HEK293T (cell line): ENCODE data around the gene ARMC2.

Source experiments
- CTCF ChIA-PET: fragments of 350-600 bp; formaldehyde crosslinking; extraction: SDS; loops from one replicate; lab custom pipeline; 2021; ENCODE audit warnings: antibody characterized with exemption, inconsistent platforms; lab: Yijun Ruan, JAX
- POLR2A ChIA-PET: fragments of 350-600 bp; formaldehyde crosslinking; extraction: SDS; loops from one replicate; lab custom pipeline; 2020; ENCODE audit warnings: antibody characterized with exemption, inconsistent platforms; lab: Yijun Ruan, JAX
- DNase-seq: peaks from one replicate; pipeline ENCODE4 v3.0.0; 2012; ENCODE audit warnings: mixed read lengths; ENCODE audit errors: extremely low spot score
- ARNT ChIP-seq: fragments of 450-650 bp; IDR thresholded peaks from 2 replicates; pipeline ENCODE4 v1.6.1; 2017; ENCODE audit warnings: mild to moderate bottlenecking
- BHLHE40 ChIP-seq: fragments of 450-650 bp; IDR thresholded peaks from 2 replicates; pipeline ENCODE4 v1.6.1; 2016; ENCODE audit warnings: mild to moderate bottlenecking, moderate library complexity, borderline replicate concordance
- CTBP1 ChIP-seq: fragments of 450-650 bp; IDR thresholded peaks from 2 replicates; pipeline ENCODE4 v1.6.1; 2016; ENCODE audit warnings: borderline replicate concordance
- ELF4 ChIP-seq: fragments of 450-650 bp; IDR thresholded peaks from 2 replicates; pipeline ENCODE4 v1.6.1; 2017; ENCODE audit warnings: antibody characterized with exemption
- FOXA1 ChIP-seq: fragments of 450-650 bp; IDR thresholded peaks from 2 replicates; pipeline ENCODE4 v1.6.1; 2016; ENCODE audit warnings: mild to moderate bottlenecking
- FOXK2 ChIP-seq: fragments of 450-650 bp; IDR thresholded peaks from 2 replicates; pipeline ENCODE4 v1.6.1; 2016; ENCODE audit warnings: mild to moderate bottlenecking
- FOXM1 ChIP-seq: fragments of 450-650 bp; IDR thresholded peaks from 2 replicates; pipeline ENCODE4 v1.6.1; 2017; ENCODE audit warnings: mild to moderate bottlenecking, borderline replicate concordance
- HDGF ChIP-seq: fragments of 450-650 bp; IDR thresholded peaks from 2 replicates; pipeline ENCODE4 v1.6.1; 2017; ENCODE audit warnings: antibody characterized with exemption, borderline replicate concordance
- L3MBTL2 ChIP-seq: fragments of 450-650 bp; conservative IDR thresholded peaks from 2 replicates; pipeline ENCODE4 v1.6.1; 2016; ENCODE audit warnings: mild to moderate bottlenecking
- LEF1 ChIP-seq: fragments of 450-650 bp; IDR thresholded peaks from 2 replicates; pipeline ENCODE4 v1.6.1; 2017; ENCODE audit warnings: mild to moderate bottlenecking, borderline replicate concordance
- NFRKB ChIP-seq: fragments of 450-650 bp; IDR thresholded peaks from 2 replicates; pipeline ENCODE4 v1.6.1; 2016; ENCODE audit warnings: mild to moderate bottlenecking, moderate library complexity
- SP1 ChIP-seq: fragments of 450-650 bp; IDR thresholded peaks from 2 replicates; pipeline ENCODE4 v1.6.1; 2017
- SUZ12 ChIP-seq: fragments of 450-650 bp; IDR thresholded peaks from 2 replicates; pipeline ENCODE4 v1.6.1; 2016; ENCODE audit warnings: mild to moderate bottlenecking
- TARDBP ChIP-seq: fragments of 450-650 bp; IDR thresholded peaks from 2 replicates; pipeline ENCODE4 v1.6.1; 2016
- ZNF384 ChIP-seq: fragments of 450-650 bp; IDR thresholded peaks from 2 replicates; pipeline ENCODE4 v1.6.1; 2016
- TF ChIP-seq, protein P1 (sequence below): fragments of 450-650 bp; IDR thresholded peaks from 2 replicates; pipeline ENCODE4 v1.6.1; 2016

The ARMC2 gene

DNA sequence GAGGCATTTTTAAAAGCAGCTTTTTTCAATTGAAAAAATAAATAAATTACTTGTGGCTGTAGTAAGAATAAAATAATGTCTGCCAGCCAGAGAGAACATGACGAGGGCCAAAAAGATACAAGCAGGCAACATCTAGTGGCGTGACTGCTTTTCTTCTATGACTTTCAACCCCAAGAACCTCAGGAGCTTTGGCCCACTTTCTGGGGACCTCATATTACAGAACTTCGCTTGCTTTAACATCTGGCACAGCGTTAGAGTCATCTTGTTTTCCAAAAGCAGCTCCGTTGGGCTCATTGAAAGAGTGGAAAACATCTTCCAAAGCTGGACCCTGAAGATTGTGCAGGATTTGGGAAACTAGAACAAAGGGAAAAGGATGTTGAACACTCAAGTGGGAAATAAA lies 67.0 kb downstream of the ARMC2 start:
- ChIA-PET CTCF (interaction anchor here (0.6 kb wide), 1 partner anchor 17 kb away, joined by 4 read pairs; no protein-coding TSS in a partner anchor), POLR2A (no interaction called here)
- DNase-seq: no peak
- TF ChIP-seq BHLHE40 (no peak), ELF4 (no peak)

DNA sequence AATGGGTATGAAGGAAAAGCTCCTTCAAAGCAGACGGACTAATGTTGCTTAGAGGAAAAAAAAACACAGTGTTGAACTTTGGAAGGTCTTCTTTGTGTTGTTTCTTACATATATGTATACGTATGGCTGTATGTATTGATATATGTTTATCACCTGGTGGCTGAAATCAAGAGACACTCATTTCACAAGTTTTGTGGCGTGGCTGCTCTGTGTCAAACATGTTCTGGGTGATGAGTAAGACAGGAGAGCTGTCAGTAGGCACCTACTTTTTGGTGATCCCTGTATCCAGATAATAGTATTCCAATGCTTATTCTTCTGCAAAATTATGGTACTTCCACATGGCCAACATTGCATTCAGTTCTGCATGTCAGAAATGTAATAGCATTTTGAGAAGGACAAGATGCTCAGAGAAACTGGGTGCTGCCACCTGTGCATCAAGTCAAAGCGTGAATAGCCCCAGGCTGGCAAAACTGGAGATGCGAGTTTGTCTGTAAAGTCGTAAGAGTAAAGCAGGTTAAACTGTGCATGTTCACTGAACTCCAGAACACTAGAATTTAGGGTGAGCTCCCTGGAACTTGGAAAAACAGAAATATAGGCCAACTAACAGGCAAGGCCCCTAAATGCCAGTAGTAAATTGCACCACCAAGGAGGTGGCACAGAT lies 67.9 kb downstream of the ARMC2 start:
- ChIA-PET POLR2A (no interaction called here), CTCF (interaction anchor here (0.6 kb wide), 1 partner anchor 23 kb away, joined by 3 read pairs; no protein-coding TSS in a partner anchor)
- DNase-seq: no peak
- TF ChIP-seq, protein P1, sequence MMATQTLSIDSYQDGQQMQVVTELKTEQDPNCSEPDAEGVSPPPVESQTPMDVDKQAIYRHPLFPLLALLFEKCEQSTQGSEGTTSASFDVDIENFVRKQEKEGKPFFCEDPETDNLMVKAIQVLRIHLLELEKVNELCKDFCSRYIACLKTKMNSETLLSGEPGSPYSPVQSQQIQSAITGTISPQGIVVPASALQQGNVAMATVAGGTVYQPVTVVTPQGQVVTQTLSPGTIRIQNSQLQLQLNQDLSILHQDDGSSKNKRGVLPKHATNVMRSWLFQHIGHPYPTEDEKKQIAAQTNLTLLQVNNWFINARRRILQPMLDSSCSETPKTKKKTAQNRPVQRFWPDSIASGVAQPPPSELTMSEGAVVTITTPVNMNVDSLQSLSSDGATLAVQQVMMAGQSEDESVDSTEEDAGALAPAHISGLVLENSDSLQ: no peak
- TF ChIP-seq BHLHE40: no peak

DNA sequence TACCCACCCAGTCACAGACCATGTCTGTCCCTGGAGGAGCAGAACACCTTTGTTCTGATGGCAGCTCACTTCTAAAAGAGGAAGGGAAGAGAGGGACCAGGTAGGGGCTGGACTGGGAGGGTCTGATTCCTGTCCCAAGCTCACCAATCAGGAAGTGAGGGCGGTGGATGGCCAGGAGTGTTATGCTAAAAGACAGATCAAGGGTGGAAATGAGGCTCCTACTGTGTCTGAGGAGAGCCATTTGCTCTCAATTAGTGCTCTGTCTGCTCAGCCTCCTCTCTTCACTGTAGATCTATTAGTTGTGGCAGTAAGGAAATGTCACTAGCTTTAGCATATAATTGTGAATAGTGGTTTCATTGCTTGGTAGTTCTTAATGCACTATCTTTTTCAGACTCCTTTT lies 72.5 kb downstream of the ARMC2 start:
- CTCF ChIA-PET: interaction anchor here (0.9 kb wide), 1 partner anchor 8 kb away, joined by 3 read pairs; no protein-coding TSS in a partner anchor
- TF ChIP-seq SUZ12 (no peak), TARDBP (no peak), FOXM1 (no peak), ELF4 (no peak), L3MBTL2 (no peak), CTBP1 (no peak), FOXK2 (no peak), SP1 (no peak), FOXA1 (no peak), NFRKB (no peak), ZNF384 (no peak), LEF1 (no peak), HDGF (no peak), ARNT (no peak), BHLHE40 (no peak)
- TF ChIP-seq, protein P1: no peak
- POLR2A ChIA-PET: no interaction called here
- no peak for DNase-seq

DNA sequence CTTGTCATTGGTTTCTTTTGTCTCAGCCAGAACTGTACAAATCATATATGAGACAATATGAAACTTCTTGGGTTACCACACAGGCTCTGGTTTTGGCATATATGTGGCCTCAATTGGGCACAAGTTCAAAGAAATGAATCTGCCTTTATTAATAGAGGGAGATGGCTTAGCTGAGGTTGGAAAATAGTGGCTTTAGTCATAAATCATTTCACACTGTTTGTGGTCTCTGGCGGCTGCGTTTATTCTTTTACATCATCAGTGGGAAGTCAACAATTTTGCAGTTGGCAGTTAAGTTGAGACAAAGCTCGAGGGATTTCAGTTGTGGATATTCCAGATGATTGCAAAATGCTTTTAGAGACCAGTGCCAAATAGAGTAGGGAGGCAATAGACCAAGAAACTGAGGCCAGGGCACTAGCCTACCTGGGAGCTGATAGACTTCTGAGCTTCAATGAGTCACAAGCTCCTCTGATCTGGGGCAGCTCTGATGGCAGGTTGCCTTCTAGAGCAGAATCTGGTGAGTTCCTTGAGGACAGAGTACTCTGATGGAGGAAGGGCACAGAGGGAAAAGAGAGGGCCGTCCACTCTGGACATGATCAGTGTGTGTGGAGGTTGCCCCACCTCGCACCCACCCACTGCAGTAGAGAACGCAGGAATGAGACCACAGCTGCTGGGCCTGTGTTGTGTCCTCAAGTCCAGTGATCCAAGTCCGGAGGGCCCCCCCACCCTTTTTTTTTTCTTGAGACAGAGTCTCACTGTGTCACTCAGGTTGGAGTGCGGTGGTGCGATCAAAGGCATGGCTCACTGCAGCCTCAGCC lies 73.5 kb downstream of the ARMC2 start:
- no peak for DNase-seq
- CTCF ChIA-PET: interaction anchor here (0.6 to 2.1 kb wide), 2 partner anchors 53 to 380 kb away, joined by 3 to 6 read pairs; no protein-coding TSS in a partner anchor
- POLR2A ChIA-PET: no interaction called here
- TF ChIP-seq L3MBTL2: no peak
- TF ChIP-seq, protein P1: peak; percentile 40
- TF ChIP-seq SUZ12: no peak
- TF ChIP-seq TARDBP: no peak
- TF ChIP-seq FOXM1: no peak
- TF ChIP-seq ZNF384: no peak

DNA sequence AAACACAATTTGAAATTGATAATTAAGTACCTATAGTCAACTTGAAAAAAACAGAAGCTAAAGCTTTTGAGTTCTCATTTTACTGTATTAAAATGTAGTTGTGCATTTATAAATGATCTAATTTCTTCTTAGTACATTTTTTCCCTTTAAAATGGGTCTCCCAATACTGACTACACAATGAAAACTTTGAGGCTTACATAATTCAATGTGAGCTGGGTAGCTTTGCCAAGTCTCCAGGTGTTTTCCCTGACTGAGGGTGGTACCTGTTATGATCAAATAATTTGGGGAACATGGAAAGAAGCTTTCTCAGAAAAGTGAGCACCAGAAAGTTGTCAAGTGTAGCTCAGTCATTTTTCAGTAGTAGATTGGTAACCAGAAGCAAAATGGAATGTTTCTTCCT lies 74.3 kb downstream of the ARMC2 start:
- CTCF ChIA-PET: interaction anchor here (2.1 kb wide), 1 partner anchor 381 kb away, joined by 6 read pairs; no protein-coding TSS in a partner anchor
- DNase-seq: no peak
- TF ChIP-seq L3MBTL2 (no peak), ARNT (no peak), TARDBP (no peak), HDGF (no peak), SUZ12 (no peak), CTBP1 (no peak), SP1 (no peak), FOXA1 (no peak), ZNF384 (no peak), BHLHE40 (no peak), LEF1 (no peak), FOXK2 (no peak), FOXM1 (no peak)
- POLR2A ChIA-PET: no interaction called here

DNA sequence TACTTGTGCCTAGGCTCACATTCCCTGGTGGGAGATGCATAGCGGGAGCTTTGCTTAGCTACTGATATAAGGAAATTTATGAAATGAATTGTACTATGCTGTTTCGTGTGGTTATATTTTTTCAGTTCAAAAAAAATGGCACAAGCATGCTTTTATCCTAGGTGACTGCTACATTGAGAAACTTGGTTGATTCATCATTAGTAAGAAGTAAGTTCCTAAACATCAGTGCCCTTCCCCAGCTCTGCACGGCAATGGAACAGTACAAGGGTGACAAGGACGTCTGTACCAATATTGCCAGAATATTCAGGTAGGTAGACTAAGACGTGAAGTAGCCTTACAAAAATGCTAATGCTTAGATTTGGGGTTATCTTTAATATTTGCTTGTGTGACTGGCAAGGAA lies 79.7 kb downstream of the ARMC2 start:
- CTCF ChIA-PET: interaction anchor here (1.2 kb wide), 1 partner anchor 11 kb away, joined by 3 read pairs; no protein-coding TSS in a partner anchor
- POLR2A ChIA-PET: no interaction called here
- TF ChIP-seq ZNF384: no peak
- TF ChIP-seq SP1: no peak
- TF ChIP-seq ARNT: no peak
- TF ChIP-seq FOXA1: no peak
- TF ChIP-seq NFRKB: no peak
- no peak for DNase-seq
